GM19324 (cell line): ENCODE results near the gene D2HGDH.
"Not testable (repeated sequence)": the region's sequence is repeated elsewhere in the genome, so short reads cannot be mapped to it uniquely, and the experiment has no call there.

Source experiments
- ATAC-seq: cut with Tn5 transposase; IDR thresholded peaks from one replicate; pipeline ENCODE4 v1.9.1; 2021; ENCODE audit warnings: mild to moderate bottlenecking, moderate library complexity; ENCODE audit not compliant: unreplicated experiment, low FRiP score

The D2HGDH gene

GRCh38 chr2:241724975-241725870 lies 9.2 kb upstream of the D2HGDH start:
- ATAC-seq, result no peak

- ATAC-seq, result no peak
Observed at GRCh38 chr2:241726459-241726858, 8.0 kb upstream of the D2HGDH start.

- no peak for ATAC-seq
Observed at GRCh38 chr2:241728000-241728399, 6.4 kb upstream of the D2HGDH start.

GRCh38 chr2:241728627-241729026 lies 5.8 kb upstream of the D2HGDH start:
- ATAC-seq, result no peak

- no peak for ATAC-seq
Observed at GRCh38 chr2:241729868-241730267, 4.6 kb upstream of the D2HGDH start.

GRCh38 chr2:241730671-241731293 lies 3.6 kb upstream of the D2HGDH start:
- ATAC-seq, result no peak

- ATAC-seq, result not testable (repeated sequence)
Observed at GRCh38 chr2:241732513-241733186, 1.8 kb upstream of the D2HGDH start.

GRCh38 chr2:241733391-241734207 lies 831 bp upstream of the D2HGDH start:
- ATAC-seq, result no peak

- ATAC-seq, result no peak
Observed at GRCh38 chr2:241734208-241734466, 293 bp upstream of the D2HGDH start.

GRCh38 chr2:241736111-241736510 lies 1.7 kb downstream of the D2HGDH start:
- no peak for ATAC-seq

GRCh38 chr2:241738040-241738686 lies 3.7 kb downstream of the D2HGDH start:
- ATAC-seq, result no peak

GRCh38 chr2:241739177-241739576 lies 4.7 kb downstream of the D2HGDH start:
- no peak for ATAC-seq

GRCh38 chr2:241739651-241740050 lies 5.2 kb downstream of the D2HGDH start:
- ATAC-seq, result no peak

- no peak for ATAC-seq
Observed at GRCh38 chr2:241741016-241741415, 6.6 kb downstream of the D2HGDH start.

- no peak for ATAC-seq
Observed at GRCh38 chr2:241742320-241742939, 8.0 kb downstream of the D2HGDH start.

GRCh38 chr2:241743008-241743407 lies 8.6 kb downstream of the D2HGDH start:
- not testable (repeated sequence) for ATAC-seq

- ATAC-seq, result no peak
Observed at GRCh38 chr2:241743620-241744019, 9.2 kb downstream of the D2HGDH start.

- ATAC-seq, result no peak
Observed at GRCh38 chr2:241744028-241744754, 9.8 kb downstream of the D2HGDH start.

GRCh38 chr2:241745276-241745675 lies 10.8 kb downstream of the D2HGDH start:
- ATAC-seq, result no peak
